GM19023 (cell line): ENCODE data around the gene SAMM50.

ENCODE experiments used
- ATAC-seq: cut with Tn5 transposase; IDR thresholded peaks from one replicate; pipeline ENCODE4 v1.9.1; 2021; ENCODE audit warnings: mild to moderate bottlenecking, moderate library complexity; ENCODE audit not compliant: unreplicated experiment

The SAMM50 gene

GRCh38 chr22:43945632-43946383, 9.4 kb upstream of the SAMM50 start:
- no peak for ATAC-seq

GRCh38 chr22:43946384-43946667, 8.9 kb upstream of the SAMM50 start:
- ATAC-seq: no peak

- ATAC-seq: no peak
These were observed 6.3 kb upstream of the SAMM50 start for GRCh38 chr22:43948836-43949406.

DNA sequence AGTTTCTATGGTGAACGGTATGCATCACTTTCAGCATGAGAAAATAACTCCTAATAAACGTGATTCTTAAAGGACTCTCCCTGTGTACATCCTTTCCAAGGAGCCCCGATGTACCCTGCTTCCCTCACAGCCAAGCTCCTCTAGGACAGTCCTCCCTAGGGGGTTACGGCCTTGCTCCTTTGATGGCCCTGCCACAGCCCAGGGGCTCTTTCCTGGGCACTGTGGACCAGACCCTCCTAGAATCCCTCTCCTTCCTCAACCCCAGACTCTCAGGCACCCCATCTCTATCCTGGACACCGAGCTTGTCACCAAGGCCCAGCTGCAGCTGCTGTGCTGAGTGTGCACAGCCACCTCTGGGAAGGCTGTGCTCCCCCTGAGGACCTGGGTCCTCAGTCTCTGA, 3.9 kb upstream of the SAMM50 start:
- ATAC-seq: no peak

- ATAC-seq: no peak
These were observed 3.3 kb upstream of the SAMM50 start for GRCh38 chr22:43951966-43952365.

GRCh38 chr22:43953988-43954785, 1.1 kb upstream of the SAMM50 start:
- ATAC-seq: no peak

GRCh38 chr22:43955883-43956782, 891 bp downstream of the SAMM50 start:
- ATAC-seq: no peak

- no peak for ATAC-seq
These were observed 1.7 kb downstream of the SAMM50 start for GRCh38 chr22:43956805-43957463.

GRCh38 chr22:43957871-43958270, 2.6 kb downstream of the SAMM50 start:
- no peak for ATAC-seq

DNA sequence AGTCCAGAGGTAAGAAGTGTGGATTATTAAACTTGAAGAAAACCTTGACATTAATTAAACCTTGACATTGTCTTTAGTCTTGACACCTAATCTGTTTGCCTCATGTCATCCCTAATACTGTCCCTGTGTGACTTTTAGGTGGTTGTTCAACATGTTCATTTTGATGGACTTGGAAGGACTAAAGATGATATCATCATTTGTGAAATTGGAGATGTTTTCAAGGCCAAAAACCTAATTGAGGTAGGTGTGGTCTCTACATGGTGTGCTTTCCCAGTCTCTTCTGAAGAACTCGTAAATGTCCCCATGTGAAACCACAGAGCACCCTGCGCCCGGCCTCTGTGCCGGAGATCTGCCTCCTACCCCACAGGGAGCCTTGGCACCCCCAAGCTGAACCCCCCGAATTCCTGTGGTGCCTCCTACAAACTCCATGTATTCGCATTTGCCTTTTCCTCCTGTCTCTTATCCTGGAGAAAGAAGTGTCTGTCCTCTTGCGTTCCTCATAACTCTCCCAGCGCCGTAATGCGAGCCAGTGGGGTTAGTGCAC, 9.1 kb downstream of the SAMM50 start:
- ATAC-seq: no peak

GRCh38 chr22:43967069-43967468, 11.8 kb downstream of the SAMM50 start:
- no peak for ATAC-seq

DNA sequence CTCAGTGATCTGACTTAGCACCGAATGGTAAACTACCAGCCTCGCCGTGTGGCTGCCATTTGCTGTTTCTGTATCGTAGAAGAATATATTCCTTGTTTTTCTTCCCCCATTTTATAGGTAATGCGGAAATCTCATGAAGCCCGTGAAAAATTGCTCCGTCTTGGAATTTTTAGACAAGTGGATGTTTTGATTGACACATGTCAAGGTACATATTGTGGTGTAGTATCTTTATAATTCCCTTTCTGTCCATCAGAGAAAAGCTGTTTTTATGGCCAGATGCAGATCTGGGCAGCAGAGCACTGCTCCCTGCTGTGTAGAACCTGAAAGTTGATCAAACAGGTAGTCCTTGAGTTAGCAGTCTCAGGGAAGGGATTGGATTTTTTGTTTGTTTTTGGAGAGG, 13.4 kb downstream of the SAMM50 start:
- no peak for ATAC-seq

GRCh38 chr22:43969021-43969878, 14.0 kb downstream of the SAMM50 start:
- no peak for ATAC-seq

GRCh38 chr22:43969989-43970755, 14.9 kb downstream of the SAMM50 start:
- ATAC-seq: no peak

- no peak for ATAC-seq
These were observed 15.9 kb downstream of the SAMM50 start for GRCh38 chr22:43971112-43971511.

DNA sequence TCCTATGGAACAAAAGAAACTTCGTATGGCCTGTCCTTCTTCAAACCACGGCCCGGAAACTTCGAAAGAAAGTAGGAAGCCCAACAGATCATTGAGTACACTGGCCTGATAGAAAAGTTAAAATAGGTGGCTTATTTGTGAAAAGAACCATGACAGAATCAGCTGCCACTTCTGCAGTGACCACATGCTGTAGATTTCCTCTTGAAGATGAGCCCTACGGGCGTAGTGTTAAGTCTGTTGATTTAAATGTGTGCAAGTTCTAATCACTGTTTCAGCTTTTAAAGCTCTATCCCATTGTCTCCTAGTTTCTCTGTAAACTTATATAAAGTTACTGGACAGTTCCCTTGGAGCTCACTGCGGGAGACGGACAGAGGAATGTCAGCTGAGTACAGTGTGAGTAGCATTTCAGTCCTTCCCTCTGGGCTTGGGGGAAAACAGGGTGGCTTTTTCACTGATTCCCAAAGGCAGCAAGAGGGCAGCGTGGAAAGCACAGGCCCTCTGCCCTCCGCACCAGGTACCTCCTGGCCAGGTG, 17.8 kb downstream of the SAMM50 start:
- ATAC-seq: no peak

DNA sequence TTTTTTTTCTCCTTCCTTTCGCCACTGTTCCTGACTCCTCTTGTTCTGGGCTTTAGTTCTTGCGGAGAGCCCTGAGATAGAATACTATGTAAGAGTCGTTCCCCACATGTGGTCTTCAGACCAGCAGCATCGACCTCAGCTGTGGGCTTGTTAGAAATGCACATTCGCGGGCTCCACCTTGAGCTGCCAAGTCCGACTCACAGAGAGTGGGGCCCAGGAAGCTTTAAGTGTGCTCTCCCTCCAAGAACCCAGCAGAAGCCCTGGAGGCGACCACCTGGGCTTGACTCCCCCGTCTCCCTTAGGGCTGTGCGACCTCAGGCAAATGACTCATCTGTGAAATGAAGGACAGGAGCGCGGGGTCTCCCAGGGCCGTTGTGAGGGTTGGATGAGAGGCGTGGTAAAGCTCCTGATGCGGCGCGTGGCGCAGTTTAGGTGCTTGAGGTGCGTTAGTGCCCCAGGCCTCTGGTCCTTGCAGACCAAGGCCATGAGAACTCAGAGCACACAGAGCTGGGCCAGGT, 18.8 kb downstream of the SAMM50 start:
- no peak for ATAC-seq

DNA sequence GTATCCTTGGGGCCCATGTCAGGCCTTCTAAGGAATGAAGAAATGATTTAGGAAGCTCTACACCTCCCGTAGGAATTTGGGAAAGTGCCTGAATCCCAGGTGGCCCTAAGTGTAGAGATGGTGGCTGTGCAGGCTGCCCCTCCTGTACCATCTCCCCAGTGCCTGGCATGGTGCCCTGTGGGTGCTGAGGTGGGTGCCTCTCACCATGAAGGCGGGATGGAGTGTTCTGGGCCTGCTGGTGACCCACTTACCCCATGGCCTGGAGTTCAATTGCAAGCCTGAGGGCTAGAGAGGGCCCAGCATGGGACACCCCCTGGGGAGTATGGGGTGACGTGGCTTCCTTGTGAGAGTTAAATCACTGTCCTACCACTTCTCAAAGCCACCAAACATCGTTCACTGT, 19.8 kb downstream of the SAMM50 start:
- ATAC-seq: no peak
